Sigmoid colon (tissue), 4 donors: Measurements from ENCODE around the gene CHCHD4.

Source experiments
- POLR2A ChIP-seq, 2 donors: fragments of 450-650 bp; IDR thresholded peaks; one replicate each; pipeline ENCODE4 v1.6.1; 2016; ENCODE audit warnings: antibody characterized with exemption in 2 of 2, mild to moderate bottlenecking in 2 of 2, moderate library complexity in 2 of 2
- POLR2AphosphoS5 ChIP-seq, 4 donors: sonication (generic); formaldehyde crosslinking; IDR thresholded peaks; one replicate each; pipeline ENCODE4 v1.6.1; 2017; ENCODE audit warnings: antibody characterized with exemption in 4 of 4
- TF ChIP-seq, protein P1 (sequence below), 4 experiments: fragments of 450-650 bp in 3 of 4; fragments of 200-600 bp in 1 of 4; IDR thresholded peaks; one replicate each; pipeline ENCODE4 v1.5.1; 2016 to 2019; ENCODE audit warnings: antibody characterized with exemption in 4 of 4, mild to moderate bottlenecking in 3 of 4, moderate library complexity in 2 of 4

DNA sequence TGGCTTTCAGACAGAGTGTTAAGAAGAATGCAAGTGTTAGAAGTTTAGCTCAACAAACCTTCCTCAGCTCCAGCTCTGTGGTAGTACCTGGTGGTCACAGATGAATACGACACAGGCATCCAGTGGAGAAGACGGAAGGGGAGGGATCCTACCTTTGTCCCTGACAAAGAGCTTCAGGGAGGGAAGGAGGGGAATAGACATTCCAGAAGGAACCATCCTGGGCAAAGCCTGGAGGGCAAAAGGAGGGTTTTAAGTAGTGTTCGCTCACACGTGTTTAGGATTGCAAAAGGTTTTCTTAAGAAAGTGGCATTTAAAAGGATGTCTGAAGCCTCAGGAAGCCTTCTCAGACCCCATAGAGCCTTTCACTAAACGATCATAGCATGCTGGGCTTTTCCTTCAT is 2.8 kb downstream of the CHCHD4 start:
- TF ChIP-seq, protein P1, sequence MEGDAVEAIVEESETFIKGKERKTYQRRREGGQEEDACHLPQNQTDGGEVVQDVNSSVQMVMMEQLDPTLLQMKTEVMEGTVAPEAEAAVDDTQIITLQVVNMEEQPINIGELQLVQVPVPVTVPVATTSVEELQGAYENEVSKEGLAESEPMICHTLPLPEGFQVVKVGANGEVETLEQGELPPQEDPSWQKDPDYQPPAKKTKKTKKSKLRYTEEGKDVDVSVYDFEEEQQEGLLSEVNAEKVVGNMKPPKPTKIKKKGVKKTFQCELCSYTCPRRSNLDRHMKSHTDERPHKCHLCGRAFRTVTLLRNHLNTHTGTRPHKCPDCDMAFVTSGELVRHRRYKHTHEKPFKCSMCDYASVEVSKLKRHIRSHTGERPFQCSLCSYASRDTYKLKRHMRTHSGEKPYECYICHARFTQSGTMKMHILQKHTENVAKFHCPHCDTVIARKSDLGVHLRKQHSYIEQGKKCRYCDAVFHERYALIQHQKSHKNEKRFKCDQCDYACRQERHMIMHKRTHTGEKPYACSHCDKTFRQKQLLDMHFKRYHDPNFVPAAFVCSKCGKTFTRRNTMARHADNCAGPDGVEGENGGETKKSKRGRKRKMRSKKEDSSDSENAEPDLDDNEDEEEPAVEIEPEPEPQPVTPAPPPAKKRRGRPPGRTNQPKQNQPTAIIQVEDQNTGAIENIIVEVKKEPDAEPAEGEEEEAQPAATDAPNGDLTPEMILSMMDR (IDR thresholded peaks at IDR 0.05), result no peak
- no peak for TF ChIP-seq POLR2A (IDR thresholded peaks at IDR 0.05)
- no peak for TF ChIP-seq POLR2AphosphoS5 (IDR thresholded peaks at IDR 0.05)
